ENCODE results near the gene GAS7.

Gene GAS7

DNA sequence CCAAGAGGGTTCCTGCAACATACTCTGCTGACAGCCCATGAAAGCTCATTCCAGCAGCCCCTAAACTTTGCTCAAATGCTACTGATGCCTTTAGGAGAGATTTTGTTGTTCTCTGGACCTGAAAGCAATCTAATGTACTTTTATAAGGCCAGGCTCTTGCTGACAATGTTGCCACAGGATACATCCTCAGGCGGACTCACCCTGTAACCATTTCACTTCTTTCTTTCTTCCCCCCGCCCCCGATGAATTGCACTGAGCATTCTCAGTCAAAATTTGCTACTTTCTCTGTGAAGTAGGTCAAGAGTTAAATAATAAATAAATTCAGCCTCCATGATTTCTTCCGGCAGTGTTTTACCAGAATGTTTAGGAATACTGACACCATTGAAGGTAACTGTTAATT is 1.5 kb downstream of the GAS7 start:
- in situ Hi-C loops (cut with MboI; ENCODE audit: low pct_unique_long_range_greater_than_20kb, low sequenced_read_pairs, unreplicated experiment) = no loop called here
- TF ChIP-seq, protein P1, sequence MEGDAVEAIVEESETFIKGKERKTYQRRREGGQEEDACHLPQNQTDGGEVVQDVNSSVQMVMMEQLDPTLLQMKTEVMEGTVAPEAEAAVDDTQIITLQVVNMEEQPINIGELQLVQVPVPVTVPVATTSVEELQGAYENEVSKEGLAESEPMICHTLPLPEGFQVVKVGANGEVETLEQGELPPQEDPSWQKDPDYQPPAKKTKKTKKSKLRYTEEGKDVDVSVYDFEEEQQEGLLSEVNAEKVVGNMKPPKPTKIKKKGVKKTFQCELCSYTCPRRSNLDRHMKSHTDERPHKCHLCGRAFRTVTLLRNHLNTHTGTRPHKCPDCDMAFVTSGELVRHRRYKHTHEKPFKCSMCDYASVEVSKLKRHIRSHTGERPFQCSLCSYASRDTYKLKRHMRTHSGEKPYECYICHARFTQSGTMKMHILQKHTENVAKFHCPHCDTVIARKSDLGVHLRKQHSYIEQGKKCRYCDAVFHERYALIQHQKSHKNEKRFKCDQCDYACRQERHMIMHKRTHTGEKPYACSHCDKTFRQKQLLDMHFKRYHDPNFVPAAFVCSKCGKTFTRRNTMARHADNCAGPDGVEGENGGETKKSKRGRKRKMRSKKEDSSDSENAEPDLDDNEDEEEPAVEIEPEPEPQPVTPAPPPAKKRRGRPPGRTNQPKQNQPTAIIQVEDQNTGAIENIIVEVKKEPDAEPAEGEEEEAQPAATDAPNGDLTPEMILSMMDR (IDR thresholded peaks at IDR 0.05; ENCODE audit: extremely low read depth, insufficient read depth, missing control alignments) = no peak
- DNase-seq (ENCODE audit: low spot score) = no peak

DNA sequence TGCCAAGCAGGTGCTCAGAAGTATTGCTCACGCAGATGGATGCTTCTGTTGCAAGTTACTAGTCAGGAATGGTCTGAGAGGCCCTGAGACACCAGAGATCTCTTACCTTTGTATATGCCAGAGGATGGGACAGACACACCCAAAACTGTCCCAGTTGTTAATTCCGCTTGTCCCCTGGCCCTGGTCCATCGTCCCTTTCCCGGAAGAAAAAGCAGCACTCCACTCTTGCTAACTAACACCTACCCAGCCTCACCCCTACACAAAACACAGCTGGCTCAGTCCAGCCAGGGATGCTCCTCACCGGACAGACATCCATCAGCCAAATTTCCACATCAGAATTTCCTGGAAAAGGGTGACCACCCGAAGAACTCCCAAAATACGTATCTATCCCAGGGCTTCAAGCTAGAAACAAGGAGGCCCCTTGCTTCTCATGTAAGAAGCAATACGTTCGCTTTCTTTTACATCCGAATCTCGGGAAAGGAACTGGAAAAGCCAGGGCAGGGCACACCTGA is 2.0 kb downstream of the GAS7 start:
- no peak for DNase-seq (ENCODE audit: low spot score)
- TF ChIP-seq, protein P1 (IDR thresholded peaks at IDR 0.05; ENCODE audit: extremely low read depth, insufficient read depth, missing control alignments) = no peak
- in situ Hi-C loops (cut with MboI; ENCODE audit: low pct_unique_long_range_greater_than_20kb, low sequenced_read_pairs, unreplicated experiment) = no loop called here

- DNase-seq (ENCODE audit: low spot score) = no peak
- TF ChIP-seq, protein P1 (IDR thresholded peaks at IDR 0.05; ENCODE audit: extremely low read depth, insufficient read depth, missing control alignments) = no peak
- in situ Hi-C loops (cut with MboI; ENCODE audit: low pct_unique_long_range_greater_than_20kb, low sequenced_read_pairs, unreplicated experiment) = no loop called here
Measured at GRCh38 chr17:10195090-10195805, 3.2 kb downstream of the GAS7 start.

DNA sequence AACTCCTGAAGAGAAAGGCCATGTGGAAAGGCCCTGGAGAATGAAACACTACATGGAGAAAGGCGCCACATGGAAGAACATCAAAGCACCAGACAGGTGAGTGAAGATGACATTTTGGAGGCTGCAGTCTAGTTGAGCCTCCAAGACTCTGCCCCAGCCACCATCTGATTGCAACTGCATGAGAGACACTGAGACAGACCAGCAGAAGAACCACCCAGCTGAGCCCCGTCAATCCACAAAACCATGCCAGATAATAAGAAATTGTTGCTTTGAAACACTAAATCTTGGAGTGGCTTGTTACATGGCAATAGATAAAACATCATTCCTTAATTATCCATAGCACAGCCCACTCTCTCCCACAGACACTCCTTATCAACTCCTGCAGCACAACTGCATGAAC is 4.8 kb downstream of the GAS7 start:
- in situ Hi-C loops (cut with MboI; ENCODE audit: low pct_unique_long_range_greater_than_20kb, low sequenced_read_pairs, unreplicated experiment) = no loop called here
- TF ChIP-seq, protein P1 (IDR thresholded peaks at IDR 0.05; ENCODE audit: extremely low read depth, insufficient read depth, missing control alignments) = no peak
- DNase-seq (ENCODE audit: low spot score) = no peak

DNA sequence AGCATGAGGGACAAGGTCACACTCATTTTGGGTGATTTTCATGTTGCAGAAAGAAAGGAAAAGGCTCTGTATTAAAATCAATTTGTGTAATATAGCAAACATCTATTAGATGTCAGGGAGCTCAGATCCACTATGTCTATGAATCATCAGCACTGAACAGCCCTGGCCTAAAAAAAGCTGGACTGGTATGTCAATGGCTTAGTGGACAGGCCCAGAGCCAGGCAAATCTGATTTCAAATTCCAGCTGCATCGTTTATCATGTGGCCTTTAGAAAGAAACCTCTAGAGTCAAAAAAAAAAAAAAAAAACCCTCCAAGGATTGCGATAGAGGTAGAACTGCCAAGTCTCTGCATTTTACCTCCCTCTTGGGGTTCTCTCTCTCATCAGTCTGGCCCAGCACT is 5.4 kb downstream of the GAS7 start:
- no peak for DNase-seq (ENCODE audit: low spot score)
- TF ChIP-seq, protein P1 (IDR thresholded peaks at IDR 0.05; ENCODE audit: extremely low read depth, insufficient read depth, missing control alignments) = no peak
- in situ Hi-C loops (cut with MboI; ENCODE audit: low pct_unique_long_range_greater_than_20kb, low sequenced_read_pairs, unreplicated experiment) = no loop called here

- DNase-seq (ENCODE audit: low spot score) = no peak
- in situ Hi-C loops (cut with MboI; ENCODE audit: low pct_unique_long_range_greater_than_20kb, low sequenced_read_pairs, unreplicated experiment) = no loop called here
- TF ChIP-seq, protein P1 (IDR thresholded peaks at IDR 0.05; ENCODE audit: extremely low read depth, insufficient read depth, missing control alignments) = no peak
Measured at GRCh38 chr17:10192461-10192860, 5.9 kb downstream of the GAS7 start.

Data from GM13977 (cell line).